Central memory CD8-positive, alpha-beta T cell (primary cell): ENCODE data around the gene EFNB1.
"Not testable (repeated sequence)": the region's sequence is repeated elsewhere in the genome, so short reads cannot be mapped to it uniquely, and the experiment has no call there.

Source experiments
- ATAC-seq: fragments of 150-1000 bp; cut with Tn5 transposase; replicated peaks from 2 replicates; pipeline ENCODE4 v1.10.0; 2022; ENCODE audit warnings: mild to moderate bottlenecking, moderate FRiP score, moderate number of reproducible peaks; ENCODE audit not compliant: poor library complexity, severe bottlenecking; ENCODE audit errors: extremely low read depth
- DNase-seq, 2 donors: peaks; one replicate each; pipeline ENCODE4 v3.0.0; 2021; ENCODE audit warnings: low spot score in 2 of 2
- H3K27ac Mint-ChIP-seq: one replicate; pipeline ENCODE4 v1.8.0; 2022; ENCODE audit warnings: low read depth, mild to moderate bottlenecking, moderate library complexity, mixed read lengths
- H3K27me3 Mint-ChIP-seq: one replicate; pipeline ENCODE4 v1.8.0; 2022; ENCODE audit warnings: mixed read lengths
- H3K36me3 Mint-ChIP-seq: one replicate; pipeline ENCODE4 v1.8.0; 2022; ENCODE audit warnings: mild to moderate bottlenecking, moderate library complexity, mixed read lengths; ENCODE audit not compliant: insufficient read depth
- H3K4me1 Mint-ChIP-seq: one replicate; pipeline ENCODE4 v1.8.0; 2022; ENCODE audit warnings: mixed read lengths
- H3K4me3 Mint-ChIP-seq: one replicate; pipeline ENCODE4 v1.8.0; 2022; ENCODE audit warnings: mild to moderate bottlenecking, moderate library complexity, mixed read lengths
- H3K9me3 Mint-ChIP-seq: one replicate; pipeline ENCODE4 v1.8.0; 2022; ENCODE audit warnings: mixed read lengths

The EFNB1 gene

DNA sequence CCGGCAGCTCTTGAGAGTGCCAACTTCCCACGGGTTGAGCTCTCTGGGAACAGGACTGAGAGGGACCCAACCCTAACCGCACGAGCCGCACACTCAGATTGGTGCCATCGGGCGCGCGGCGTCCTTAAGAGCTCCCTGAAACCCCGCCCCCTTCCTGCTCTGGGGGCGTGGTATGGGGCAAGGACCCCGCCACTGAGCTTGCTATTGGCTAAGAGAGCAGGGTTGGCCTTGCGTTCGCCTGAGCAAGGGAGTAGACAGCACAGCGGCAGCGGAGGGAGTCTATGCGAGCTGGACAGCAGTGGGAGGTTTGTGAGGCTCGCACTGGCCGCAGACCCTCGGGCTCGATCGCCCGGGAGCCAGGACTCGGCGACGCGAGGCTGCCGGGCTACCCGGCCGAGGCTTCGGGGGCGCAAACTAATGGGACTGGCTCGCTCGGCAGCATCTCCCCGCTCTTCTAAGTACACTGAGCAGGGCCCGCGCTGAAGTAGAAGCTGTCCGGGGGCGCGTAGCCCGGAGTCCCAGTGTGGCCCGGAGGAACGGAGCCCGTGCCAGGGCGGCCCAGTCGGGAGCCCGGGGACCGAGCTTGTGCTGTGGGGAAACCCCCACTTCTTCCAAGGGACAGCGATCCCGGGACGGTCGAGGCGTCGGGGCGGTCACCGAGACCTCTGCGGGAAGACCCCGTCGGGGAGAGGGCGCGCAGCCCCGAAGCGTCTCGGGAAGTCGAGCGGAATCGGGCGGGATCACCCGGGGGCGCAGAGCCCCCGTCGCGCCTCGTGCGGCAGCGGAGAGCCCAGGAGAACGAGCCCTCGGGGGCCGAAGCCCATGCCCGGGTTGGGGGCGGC, at the start of gene EFNB1:
Gene EFNB1 (plus strand): TSS at position 282 of the 842 bp plus-strand sequence. CDS start 756 bp downstream, outside the sequence.
- peaks cover 27% of the 10 kb centered on the region for H3K4me1 Mint-ChIP-seq
- peak within 1 kb of the TSS; percentile 94 for H3K4me3 Mint-ChIP-seq
- H3K27me3 Mint-ChIP-seq, result no peaks in the 10 kb centered on the region
- no peaks in the 10 kb centered on the region for H3K9me3 Mint-ChIP-seq
- H3K36me3 Mint-ChIP-seq, result peaks cover 3% of the 10 kb centered on the region
- ATAC-seq (peak; percentile 88), DNase-seq (peak; percentile 62 to 81)
- peak within 1 kb of the TSS; percentile 74 for H3K27ac Mint-ChIP-seq

DNA sequence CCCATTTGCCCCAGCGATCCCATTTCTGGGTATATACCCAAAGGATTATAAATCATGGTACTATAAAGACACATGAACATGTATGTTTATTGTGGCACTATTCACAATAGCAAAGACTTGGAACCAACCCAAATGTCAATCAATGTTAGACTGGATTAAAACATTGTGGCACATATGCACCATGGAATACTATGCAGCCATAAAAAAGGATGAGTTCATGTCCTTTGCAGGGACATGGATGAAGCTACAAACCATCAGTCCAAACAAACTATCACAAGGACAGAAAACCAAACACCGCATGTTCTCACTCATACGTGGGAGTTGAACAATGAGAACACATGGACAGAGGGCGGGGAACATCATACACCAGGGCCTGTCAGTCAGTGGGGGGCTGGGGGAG, 47.5 kb upstream of the EFNB1 start:
- not testable (repeated sequence) for H3K36me3 Mint-ChIP-seq, H3K4me3 Mint-ChIP-seq, H3K9me3 Mint-ChIP-seq, DNase-seq, H3K27ac Mint-ChIP-seq, H3K27me3 Mint-ChIP-seq, H3K4me1 Mint-ChIP-seq, ATAC-seq

- no peak overlapping the region for H3K4me3 Mint-ChIP-seq
- H3K27ac Mint-ChIP-seq, result no peak overlapping the region
- H3K36me3 Mint-ChIP-seq, result no peaks in the 10 kb centered on the region
- no peaks in the 10 kb centered on the region for H3K4me1 Mint-ChIP-seq
- ATAC-seq (no peak), DNase-seq (no peak)
- H3K27me3 Mint-ChIP-seq, result no peaks in the 10 kb centered on the region
- no peaks in the 10 kb centered on the region for H3K9me3 Mint-ChIP-seq
Measured at GRCh38 chrX:68784816-68785215, 44.0 kb upstream of the EFNB1 start.

DNA sequence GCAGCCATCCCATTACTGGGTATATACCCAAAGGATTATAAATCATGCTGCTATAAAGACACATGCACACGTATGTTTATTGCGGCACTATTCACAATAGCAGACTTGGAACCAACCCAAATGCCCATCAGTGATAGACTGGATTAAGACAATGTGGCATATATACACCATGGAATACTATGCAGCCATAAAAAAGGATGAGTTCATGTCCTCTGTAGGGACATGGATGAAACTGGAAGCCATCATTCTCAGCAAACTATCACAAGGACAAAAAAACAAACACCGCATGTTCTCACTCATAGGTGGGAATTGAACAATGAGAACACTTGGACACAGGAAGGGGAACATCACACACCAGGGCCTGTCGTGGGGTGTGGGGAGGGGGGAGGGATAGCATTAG, 42.2 kb upstream of the EFNB1 start:
- not testable (repeated sequence) for H3K27me3 Mint-ChIP-seq, H3K27ac Mint-ChIP-seq, H3K9me3 Mint-ChIP-seq, H3K4me1 Mint-ChIP-seq, DNase-seq, ATAC-seq, H3K4me3 Mint-ChIP-seq, H3K36me3 Mint-ChIP-seq

- Mint-ChIP-seq H3K9me3 (no peaks in the 10 kb centered on the region), H3K4me3 (no peak overlapping the region), H3K4me1 (no peaks in the 10 kb centered on the region), H3K27me3 (no peaks in the 10 kb centered on the region), H3K27ac (no peak overlapping the region), H3K36me3 (no peaks in the 10 kb centered on the region)
- no peak for DNase-seq
- no peak for ATAC-seq
Measured at GRCh38 chrX:68789966-68790365, 38.9 kb upstream of the EFNB1 start.

GRCh38 chrX:68792083-68792482, 36.7 kb upstream of the EFNB1 start:
- ATAC-seq (no peak), DNase-seq (no peak)
- no peak overlapping the region for H3K27ac Mint-ChIP-seq
- no peaks in the 10 kb centered on the region for H3K4me1 Mint-ChIP-seq
- H3K27me3 Mint-ChIP-seq, result peaks cover 11% of the 10 kb centered on the region
- H3K9me3 Mint-ChIP-seq, result no peaks in the 10 kb centered on the region
- H3K4me3 Mint-ChIP-seq, result no peak overlapping the region
- no peaks in the 10 kb centered on the region for H3K36me3 Mint-ChIP-seq

DNA sequence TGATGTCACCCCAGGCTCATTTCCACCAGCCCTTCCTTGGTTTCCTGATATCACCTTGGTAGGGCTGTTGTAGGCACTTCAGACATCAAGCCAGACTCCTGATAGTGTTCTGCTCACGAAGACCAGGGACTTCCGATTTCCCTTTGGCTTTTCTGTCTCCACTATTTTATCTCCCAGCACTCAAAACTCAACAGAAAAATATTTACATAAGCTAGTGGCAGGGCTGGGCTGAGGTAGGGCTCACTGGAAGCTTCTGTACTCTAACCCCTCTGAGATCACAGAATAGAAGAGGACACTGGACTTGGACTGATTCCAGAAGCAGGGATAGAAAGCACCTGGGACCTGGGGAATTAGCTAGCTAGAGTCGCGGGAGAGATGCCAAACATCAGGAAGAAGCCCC, 34.4 kb upstream of the EFNB1 start:
- no peak overlapping the region for H3K27ac Mint-ChIP-seq
- H3K36me3 Mint-ChIP-seq, result no peaks in the 10 kb centered on the region
- H3K9me3 Mint-ChIP-seq, result peaks cover 5% of the 10 kb centered on the region
- ATAC-seq (no peak), DNase-seq (no peak)
- H3K4me1 Mint-ChIP-seq, result no peaks in the 10 kb centered on the region
- H3K27me3 Mint-ChIP-seq, result peaks cover 11% of the 10 kb centered on the region
- no peak overlapping the region for H3K4me3 Mint-ChIP-seq

- DNase-seq (no peak), ATAC-seq (no peak)
- Mint-ChIP-seq H3K4me3 (no peak overlapping the region), H3K36me3 (no peaks in the 10 kb centered on the region), H3K9me3 (peaks cover 5% of the 10 kb centered on the region), H3K27me3 (peaks cover 21% of the 10 kb centered on the region), H3K4me1 (no peaks in the 10 kb centered on the region), H3K27ac (no peak overlapping the region)
Measured at GRCh38 chrX:68795741-68796140, 33.1 kb upstream of the EFNB1 start.

GRCh38 chrX:68798400-68798799, 30.4 kb upstream of the EFNB1 start:
- H3K27ac Mint-ChIP-seq, H3K4me3 Mint-ChIP-seq, H3K36me3 Mint-ChIP-seq, DNase-seq, H3K4me1 Mint-ChIP-seq, H3K9me3 Mint-ChIP-seq, ATAC-seq: not testable (repeated sequence)
- H3K27me3 Mint-ChIP-seq, result peaks cover 24% of the 10 kb centered on the region

- Mint-ChIP-seq H3K27me3 (peaks cover 14% of the 10 kb centered on the region), H3K9me3 (peaks cover 5% of the 10 kb centered on the region), H3K36me3 (no peaks in the 10 kb centered on the region), H3K4me1 (no peaks in the 10 kb centered on the region), H3K4me3 (no peak overlapping the region), H3K27ac (no peak overlapping the region)
- no peak for DNase-seq
- ATAC-seq, result no peak
Measured at GRCh38 chrX:68801737-68802290, 27.0 kb upstream of the EFNB1 start.

DNA sequence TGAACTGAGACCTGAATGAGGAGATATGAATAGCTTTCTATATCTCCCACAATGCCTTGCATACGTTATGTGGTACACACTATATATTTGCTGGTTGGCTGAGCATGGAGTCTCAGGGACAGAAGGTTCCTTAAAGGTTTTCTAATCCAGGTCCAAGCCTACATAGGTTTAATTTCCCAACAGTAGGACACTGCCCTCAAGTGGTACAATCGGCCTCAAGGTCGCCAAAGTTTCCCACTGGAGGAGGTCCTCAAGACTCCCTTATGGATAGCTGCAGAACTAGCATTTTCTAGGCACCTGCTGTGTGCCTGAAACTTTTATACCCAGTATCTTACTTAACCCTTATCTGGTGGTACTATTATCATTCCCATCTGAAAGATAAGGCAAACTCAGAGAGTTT, 21.0 kb upstream of the EFNB1 start:
- H3K9me3 Mint-ChIP-seq, result no peaks in the 10 kb centered on the region
- ATAC-seq (no peak), DNase-seq (no peak)
- no peak overlapping the region for H3K4me3 Mint-ChIP-seq
- H3K27ac Mint-ChIP-seq, result no peak overlapping the region
- H3K27me3 Mint-ChIP-seq, result peaks cover 10% of the 10 kb centered on the region
- no peaks in the 10 kb centered on the region for H3K4me1 Mint-ChIP-seq
- no peaks in the 10 kb centered on the region for H3K36me3 Mint-ChIP-seq

DNA sequence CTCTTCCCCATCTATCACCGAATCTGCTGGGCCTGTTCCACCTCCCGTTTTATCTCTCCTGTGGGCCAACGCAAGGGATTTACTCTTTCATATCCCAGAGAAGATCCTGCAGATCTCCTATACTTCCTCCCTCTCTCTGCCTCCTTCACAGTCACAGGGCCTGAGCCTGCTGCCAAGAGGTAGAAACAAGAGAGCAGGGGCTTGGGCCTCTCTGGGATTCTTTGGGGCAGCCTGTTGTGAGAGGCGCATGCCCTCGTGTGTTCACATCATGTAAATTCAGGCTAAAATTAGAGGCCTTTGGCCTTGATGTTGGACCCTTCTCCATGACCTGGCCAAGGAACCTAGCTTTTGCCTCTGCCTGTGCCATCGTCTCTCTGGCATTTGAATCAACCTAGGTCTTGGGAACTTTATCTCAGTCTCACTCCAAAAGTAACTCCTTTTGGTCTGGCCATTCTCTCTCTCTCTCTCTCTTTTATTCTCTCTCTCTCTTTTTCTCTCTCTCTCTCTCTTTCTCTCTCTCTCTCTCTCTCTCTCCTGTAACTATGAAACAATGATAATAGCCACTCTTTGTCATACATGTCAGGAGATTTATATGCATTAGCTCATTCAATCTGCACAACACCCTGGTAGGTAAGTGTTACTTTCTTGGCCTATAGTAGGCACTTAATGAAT, 20.0 kb upstream of the EFNB1 start:
- Mint-ChIP-seq H3K4me3 (no peak overlapping the region), H3K9me3 (no peaks in the 10 kb centered on the region), H3K36me3 (no peaks in the 10 kb centered on the region), H3K27ac (no peak overlapping the region), H3K4me1 (no peaks in the 10 kb centered on the region), H3K27me3 (peaks cover 10% of the 10 kb centered on the region)
- DNase-seq (no peak), ATAC-seq (no peak)
